K562 (cell line): ENCODE measurements around the gene LRRC71.

Source experiments
- ATF2 ChIP-seq: sonication (generic); formaldehyde crosslinking; IDR thresholded peaks from 2 replicates; pipeline ENCODE4 v1.8.1; 2022; ENCODE audit warnings: missing genetic modification reagents
- CCAR2 ChIP-seq: fragments of 200-400 bp; formaldehyde crosslinking; IDR thresholded peaks from 2 replicates; pipeline ENCODE4 v1.6.1; 2017; ENCODE audit warnings: mild to moderate bottlenecking, low read depth, low read length
- CTCF ChIP-seq, 3 experiments: IDR thresholded peaks in 2 of 3; conservative IDR thresholded peaks in 1 of 3; 2 replicates each; pipeline ENCODE4 v1.5.1; 2011 to 2012; ENCODE audit warnings: low read length in 3 of 3, mild to moderate bottlenecking in 3 of 3, control low read depth in 2 of 3, improper control_type of control experiment in 1 of 3, inconsistent platforms in 1 of 3, low read depth in 1 of 3, mixed read lengths in 1 of 3, moderate library complexity in 1 of 3; ENCODE audit not compliant: insufficient read depth in 2 of 3
- GABPA ChIP-seq: fragments of 200-800 bp; sonication (Bioruptor generic); conservative IDR thresholded peaks from 2 replicates; pipeline ENCODE4 v1.6.1; 2016; ENCODE audit warnings: low read depth, missing genetic modification characterization, missing compliant biosample characterization
- GATAD2B ChIP-seq: fragments of 450-650 bp; IDR thresholded peaks from 2 replicates; pipeline ENCODE4 v1.6.1; 2017; ENCODE audit warnings: mild to moderate bottlenecking, borderline replicate concordance
- JUND ChIP-seq, 2 experiments: IDR thresholded peaks; 2 replicates in 1 of 2; 3 replicates in 1 of 2; pipeline ENCODE4 v1.6.1; 2011; ENCODE audit warnings: borderline replicate concordance in 2 of 2, low read depth in 2 of 2, low read length in 2 of 2, improper control_type of control experiment in 1 of 2, missing biosample characterization in 1 of 2, missing genetic modification characterization in 1 of 2, missing genetic modification reagents in 1 of 2
- RAD21 ChIP-seq, 2 experiments: fragments of 250-450 bp in 1 of 2; fragments of 450-650 bp in 1 of 2; sonication (Bioruptor Pico) in 1 of 2; formaldehyde crosslinking in 1 of 2; IDR thresholded peaks in 1 of 2; conservative IDR thresholded peaks in 1 of 2; 2 replicates each; pipeline versions ENCODE4 v1.4.0 to v1.8.0; 2020 to 2022; ENCODE audit warnings: mild to moderate bottlenecking in 2 of 2, moderate library complexity in 1 of 2
- RBM39 ChIP-seq: fragments of 200-400 bp; formaldehyde crosslinking; optimal IDR thresholded peaks from 2 replicates; pipeline ENCODE3; 2018; ENCODE audit warnings: low read depth, low read length
- REST ChIP-seq, 2 experiments: fragments of 450-650 bp; formaldehyde crosslinking in 1 of 2; IDR thresholded peaks; 2 replicates each; pipeline versions ENCODE4 v1.4.0 to v1.6.1; 2014 to 2020; ENCODE audit warnings: mild to moderate bottlenecking in 2 of 2, borderline replicate concordance in 1 of 2, low read depth in 1 of 2
- SMARCC2 ChIP-seq: fragments of 450-650 bp; IDR thresholded peaks from 2 replicates; pipeline ENCODE4 v1.6.1; 2017; ENCODE audit warnings: antibody characterized with exemption, moderate library complexity, mild to moderate bottlenecking, low read depth
- SREBF2 ChIP-seq: sonication (generic); formaldehyde crosslinking; IDR thresholded peaks from 2 replicates; pipeline ENCODE4 v1.4.0; 2020; ENCODE audit warnings: mild to moderate bottlenecking, missing genetic modification reagents
- TAF1 ChIP-seq: IDR thresholded peaks from 2 replicates; pipeline ENCODE4 v1.6.1; 2011; ENCODE audit warnings: mild to moderate bottlenecking, low read length, moderate library complexity; ENCODE audit not compliant: insufficient read depth, control insufficient read depth, severe bottlenecking; ENCODE audit errors: extremely low read depth
- TARDBP ChIP-seq: fragments of 450-650 bp; IDR thresholded peaks from 2 replicates; pipeline ENCODE4 v1.6.1; 2016

- TF ChIP-seq REST (IDR thresholded peaks at IDR 0.05; ENCODE audit: borderline replicate concordance) (no peak), REST (CRISPR knock-in tag; IDR thresholded peaks at IDR 0.05; ENCODE audit: low read depth) (no peak), CTCF (IDR thresholded peaks at IDR 0.05 in 2 of 3, conservative IDR thresholded peaks at IDR 0.05 in 1 of 3; ENCODE audit: insufficient read depth in 2 of 3, low read depth in 1 of 3, low read length in 3 of 3) (no peak), RAD21 (CRISPR knock-in tag; conservative IDR thresholded peaks at IDR 0.05 in 1 of 2, IDR thresholded peaks at IDR 0.05 in 1 of 2) (no peak), RBM39 (no peak), ATF2 (CRISPR knock-in tag) (no peak), JUND (IDR thresholded peaks at IDR 0.05; ENCODE audit: borderline replicate concordance, low read depth, low read length) (no peak), JUND (tag; IDR thresholded peaks at IDR 0.05; ENCODE audit: borderline replicate concordance, low read depth, low read length) (no peak), SREBF2 (CRISPR knock-in tag) (no peak), CCAR2 (no peak), TARDBP (no peak), GABPA (no peak), GATAD2B (no peak), SMARCC2 (no peak), TAF1 (no peak)
Measured at GRCh38 chr1:156912310-156912709, 8.1 kb upstream of the LRRC71 start.
